GM06990 (cell line): ENCODE measurements around the gene KCNB1.

Source experiments
- DNase-seq: peaks from one replicate; pipeline ENCODE4 v3.0.0-alpha.2; 2011; ENCODE audit not compliant: insufficient read length; ENCODE audit errors: extremely low read depth
- H3K27me3 ChIP-seq: replicated peaks from 2 replicates; pipeline ENCODE4 v1.6.0; 2011; ENCODE audit warnings: low read length; ENCODE audit not compliant: control insufficient read depth, insufficient read depth
- H3K36me3 ChIP-seq: 2 replicates; pipeline ENCODE4 v1.5.1; 2011; ENCODE audit warnings: low read length; ENCODE audit not compliant: control insufficient read depth, insufficient read depth
- H3K4me3 ChIP-seq: replicated peaks from 2 replicates; pipeline ENCODE4 v1.5.1; 2011; ENCODE audit warnings: low read depth, mild to moderate bottlenecking, control low read depth, low read length
- CTCF ChIP-seq: IDR thresholded peaks from 2 replicates; pipeline ENCODE4 v1.5.1; 2011; ENCODE audit warnings: low read length, control low read depth, mild to moderate bottlenecking, inconsistent platforms; ENCODE audit not compliant: insufficient read depth, poor library complexity, severe bottlenecking

Gene KCNB1

DNA sequence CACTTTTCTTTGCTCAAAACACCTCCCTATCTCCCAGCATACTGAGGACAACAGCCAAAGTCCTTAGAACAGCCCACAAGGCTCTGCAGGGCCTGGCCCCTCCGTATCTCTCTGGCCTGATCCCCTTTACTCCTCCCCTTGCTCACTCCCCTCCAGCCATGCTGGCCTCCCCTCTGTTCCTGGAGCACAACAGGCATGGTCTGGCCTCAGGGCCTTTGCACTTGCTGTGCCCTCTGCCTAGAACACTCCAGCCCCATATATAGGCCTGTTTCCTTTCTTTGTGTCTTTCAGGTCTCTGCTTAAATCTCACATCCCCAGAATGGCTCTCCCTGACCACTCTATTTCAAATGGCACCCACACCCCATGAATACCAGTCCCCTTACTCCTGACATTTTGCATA, 62.7 kb downstream of the KCNB1 start:
- H3K4me3 ChIP-seq, result no peak overlapping the region
- H3K36me3 ChIP-seq, result no peaks in the 10 kb centered on the region
- no peak for DNase-seq
- TF ChIP-seq CTCF, result no peak
- no peaks in the 10 kb centered on the region; the same call in none of the 2 replicates for H3K27me3 ChIP-seq

GRCh38 chr20:49418809-49419208, 63.7 kb downstream of the KCNB1 start:
- TF ChIP-seq CTCF, result no peak
- no peak overlapping the region for H3K4me3 ChIP-seq
- H3K27me3 ChIP-seq, result no peaks in the 10 kb centered on the region; the same call in none of the 2 replicates
- no peaks in the 10 kb centered on the region for H3K36me3 ChIP-seq
- no peak for DNase-seq

- no peak for TF ChIP-seq CTCF
- Histone ChIP-seq H3K4me3 (no peak overlapping the region), H3K36me3 (no peaks in the 10 kb centered on the region), H3K27me3 (no peaks in the 10 kb centered on the region; the same call in none of the 2 replicates)
- DNase-seq, result no peak
Observed at GRCh38 chr20:49417843-49418555, 64.5 kb downstream of the KCNB1 start.

- no peaks in the 10 kb centered on the region; the same call in none of the 2 replicates for H3K27me3 ChIP-seq
- no peak for DNase-seq
- no peak for TF ChIP-seq CTCF
- no peak overlapping the region for H3K4me3 ChIP-seq
- H3K36me3 ChIP-seq, result no peaks in the 10 kb centered on the region
Observed at GRCh38 chr20:49415668-49416044, 66.8 kb downstream of the KCNB1 start.

DNA sequence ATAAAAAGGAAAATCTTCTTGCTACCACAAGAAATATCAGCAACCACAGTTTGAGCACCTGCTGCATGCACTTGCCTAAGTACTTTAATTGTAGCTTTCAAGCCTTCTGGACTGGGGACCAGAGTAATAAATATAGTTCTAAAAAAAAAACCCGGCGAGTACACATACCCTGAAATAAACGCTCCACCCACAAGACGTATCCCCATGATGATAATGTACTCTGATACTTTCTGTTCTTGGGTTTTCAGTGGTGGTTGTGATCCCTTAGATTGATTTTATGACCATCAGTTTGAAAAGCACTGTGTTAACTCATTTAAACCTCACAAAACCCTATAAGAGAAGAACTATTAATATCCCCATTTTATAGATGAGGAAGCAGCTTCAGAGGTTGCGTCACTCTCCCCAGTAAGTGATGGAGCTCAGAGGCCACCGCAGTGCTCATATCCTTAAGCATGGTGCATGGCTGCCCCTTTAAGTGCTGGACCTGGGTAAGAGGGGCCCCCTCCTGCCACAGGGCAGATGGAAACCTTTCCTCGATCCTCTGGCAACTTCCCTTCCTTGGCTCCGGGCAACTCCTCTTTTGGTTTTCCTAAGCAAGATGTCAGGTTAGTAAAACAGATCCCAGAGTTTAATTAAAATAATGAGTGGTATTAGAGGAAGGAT, 67.3 kb downstream of the KCNB1 start:
- no peak for TF ChIP-seq CTCF
- no peak for DNase-seq
- H3K4me3 ChIP-seq, result no peak overlapping the region
- H3K27me3 ChIP-seq, result no peaks in the 10 kb centered on the region; the same call in none of the 2 replicates
- no peaks in the 10 kb centered on the region for H3K36me3 ChIP-seq
